Activated T-cell treated with anti-CD3 and anti-CD28 coated beads for 1 hour (primary cell): ENCODE data around the gene RPRD1A.
"Not testable (repeated sequence)": the region's sequence is repeated elsewhere in the genome, so short reads cannot be mapped to it uniquely, and the experiment has no call there.

Source experiments
- DNase-seq: peaks from one replicate; pipeline ENCODE4 v3.0.0-alpha.2; 2020; ENCODE audit warnings: low read depth

Gene RPRD1A

GRCh38 chr18:36067055-36067957 lies at the start of gene RPRD1A:
TSS of gene RPRD1A (minus strand) at chr18:36067559. CDS start at chr18:36067404, 155 bp downstream.
- DNase-seq, result peak; percentile 96

- not testable (repeated sequence) for DNase-seq
Measured at GRCh38 chr18:36116771-36117170, 49.4 kb upstream of the RPRD1A start.

GRCh38 chr18:36114738-36115137 lies 47.4 kb upstream of the RPRD1A start:
- no peak for DNase-seq

- no peak for DNase-seq
Measured at GRCh38 chr18:36114251-36114650, 46.9 kb upstream of the RPRD1A start.

GRCh38 chr18:36112302-36112701 lies 44.9 kb upstream of the RPRD1A start:
- DNase-seq, result no peak

- no peak for DNase-seq
Measured at GRCh38 chr18:36109737-36110136, 42.4 kb upstream of the RPRD1A start.

- no peak for DNase-seq
Measured at GRCh38 chr18:36108601-36109000, 41.2 kb upstream of the RPRD1A start.

- DNase-seq, result no peak
Measured at GRCh38 chr18:36108196-36108595, 40.8 kb upstream of the RPRD1A start.

- no peak for DNase-seq
Measured at GRCh38 chr18:36107477-36107876, 40.1 kb upstream of the RPRD1A start.

GRCh38 chr18:36104749-36105148 lies 37.4 kb upstream of the RPRD1A start:
- no peak for DNase-seq

- no peak for DNase-seq
Measured at GRCh38 chr18:36101943-36102342, 34.6 kb upstream of the RPRD1A start.

GRCh38 chr18:36099311-36099710 lies 32.0 kb upstream of the RPRD1A start:
- DNase-seq, result no peak

- no peak for DNase-seq
Measured at GRCh38 chr18:36096955-36097354, 29.6 kb upstream of the RPRD1A start.

- DNase-seq, result no peak
Measured at GRCh38 chr18:36095936-36096519, 28.7 kb upstream of the RPRD1A start.

GRCh38 chr18:36094431-36094830 lies 27.1 kb upstream of the RPRD1A start:
- DNase-seq, result no peak

- DNase-seq, result not testable (repeated sequence)
Measured at GRCh38 chr18:36092116-36092515, 24.8 kb upstream of the RPRD1A start.

GRCh38 chr18:36089001-36089400 lies 21.6 kb upstream of the RPRD1A start:
- no peak for DNase-seq

- no peak for DNase-seq
Measured at GRCh38 chr18:36088256-36088655, 20.9 kb upstream of the RPRD1A start.

GRCh38 chr18:36086186-36086585 lies 18.8 kb upstream of the RPRD1A start:
- DNase-seq, result no peak

GRCh38 chr18:36085195-36085594 lies 17.8 kb upstream of the RPRD1A start:
- no peak for DNase-seq

- DNase-seq, result no peak
Measured at GRCh38 chr18:36083729-36084128, 16.4 kb upstream of the RPRD1A start.

GRCh38 chr18:36081118-36081517 lies 13.8 kb upstream of the RPRD1A start:
- not testable (repeated sequence) for DNase-seq

GRCh38 chr18:36078751-36079529 lies 11.6 kb upstream of the RPRD1A start:
- DNase-seq, result no peak
